Activated CD4-positive, alpha-beta memory T cell treated with anti-CD3 and anti-CD28 coated beads, Interleukin-2, amount 10 ng/mL, durations not matched to agents 7 days and 5 days (primary cell): ENCODE results near the gene WHRN. TPM values are rescaled to one million over a fixed set of nuclear protein-coding genes. Genes with fewer than 3 reads are reported as not detected.
A peak's percentile ranks its signal among the peaks of the same experiment; 100 is the strongest.

ENCODE experiments used
- CTCF ChIA-PET: fragments of 350-600 bp; sonication (Branson Sonifier 250); formaldehyde crosslinking; loops from one replicate; lab custom pipeline; 2021; ENCODE audit warnings: antibody characterized with exemption, inconsistent platforms; lab: Charles Lee
- POLR2A ChIA-PET: fragments of 350-600 bp; sonication (Branson Sonifier 250); formaldehyde crosslinking; loops from one replicate; lab custom pipeline; 2021; ENCODE audit warnings: antibody characterized with exemption; lab: Charles Lee
- DNase-seq: peaks from one replicate; pipeline ENCODE4 v3.0.0-alpha.2; 2020
- H3K27ac Mint-ChIP-seq: one replicate; pipeline ENCODE4 v1.8.0; 2021; ENCODE audit warnings: mild to moderate bottlenecking, mixed read lengths
- H3K27me3 Mint-ChIP-seq: one replicate; pipeline ENCODE4 v1.8.0; 2021; ENCODE audit warnings: mixed read lengths
- H3K36me3 Mint-ChIP-seq: one replicate; pipeline ENCODE4 v1.8.0; 2021; ENCODE audit warnings: low read depth, mixed read lengths
- H3K4me1 Mint-ChIP-seq: one replicate; pipeline ENCODE4 v1.8.0; 2021; ENCODE audit warnings: mixed read lengths
- H3K4me3 Mint-ChIP-seq: one replicate; pipeline ENCODE4 v1.8.0; 2021; ENCODE audit warnings: mild to moderate bottlenecking, mixed read lengths
- H3K9me3 Mint-ChIP-seq: one replicate; pipeline ENCODE4 v1.8.0; 2021; ENCODE audit warnings: mixed read lengths
- total RNA-seq, 2 experiments: library from RNA; stranded (reverse); gene quantifications; one replicate each; pipeline ENCODE4 v1.2.3, GENCODE V29; 2021

The WHRN gene
- 1 to 10 TPM; 4.5 to 4.8 TPM for total RNA-seq

DNA sequence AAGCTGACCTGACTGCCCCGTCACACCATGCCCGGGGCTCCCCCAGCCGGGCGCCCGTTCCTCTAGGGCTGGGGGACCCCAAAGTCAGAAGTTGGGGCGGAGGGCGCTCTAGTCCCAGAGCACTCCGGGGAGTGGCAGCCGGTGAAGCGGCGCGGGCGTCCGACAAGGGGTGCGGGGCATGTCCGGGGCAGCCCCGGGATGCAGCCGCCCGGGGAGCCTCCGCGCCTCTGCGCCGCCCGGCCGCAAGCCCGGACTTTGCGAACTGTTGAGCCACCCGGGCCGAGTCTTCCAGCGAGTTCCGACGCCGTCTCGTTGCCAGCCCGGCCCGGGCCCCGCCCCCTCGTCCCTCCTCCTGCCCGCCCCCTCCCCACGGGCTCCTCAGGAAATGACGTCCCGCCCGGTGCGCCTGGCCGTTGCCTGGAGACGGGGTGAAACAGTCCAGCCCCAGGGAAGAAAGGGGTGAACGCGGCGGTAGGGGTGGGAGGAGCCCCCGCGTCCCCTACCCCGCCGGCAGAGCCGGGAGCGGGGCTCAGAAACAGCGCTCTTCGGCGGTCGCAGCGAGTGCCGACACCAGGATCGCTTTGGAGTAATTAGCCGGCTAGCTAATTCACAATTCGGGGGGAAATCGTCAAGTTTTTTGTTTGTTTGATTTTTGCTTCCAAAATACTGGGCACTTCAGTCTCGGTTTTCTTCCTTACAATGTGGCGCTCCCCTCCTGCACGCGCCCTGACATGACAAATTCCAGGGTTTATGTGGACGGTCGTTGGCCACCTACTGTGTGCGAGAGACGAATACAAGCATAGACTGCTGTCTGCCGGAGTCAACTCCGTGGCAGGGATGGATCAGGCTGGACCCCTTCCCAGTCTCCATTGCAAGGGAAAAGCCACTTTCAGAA, at the start of gene WHRN:
TSS of gene WHRN (minus strand) at position 287 of the 895 bp plus-strand sequence. CDS start 672 bp downstream, outside the sequence.
- H3K27ac Mint-ChIP-seq = no peak within 1 kb of the TSS
- ChIA-PET CTCF (interaction anchor here (1.0 to 7.2 kb wide), 7 partner anchors 19 to 147 kb away, joined by 3 to 86 read pairs (median 4); partner anchors contain the start of gene AKNA), POLR2A (interaction anchor here (0.6 to 2.1 kb wide), 4 partner anchors 54 to 118 kb away, joined by 3 to 6 read pairs (median 4); partner anchors contain the start of genes AKNA and ATP6V1G1)
- DNase-seq = peak; percentile 89
- peak within 1 kb of the TSS; percentile 73 for H3K4me3 Mint-ChIP-seq
- H3K36me3 Mint-ChIP-seq = no peaks in the 10 kb centered on the region
- peaks cover 60% of the 10 kb centered on the region for H3K27me3 Mint-ChIP-seq
- peaks cover 31% of the 10 kb centered on the region for H3K4me1 Mint-ChIP-seq
- no peaks in the 10 kb centered on the region for H3K9me3 Mint-ChIP-seq

DNA sequence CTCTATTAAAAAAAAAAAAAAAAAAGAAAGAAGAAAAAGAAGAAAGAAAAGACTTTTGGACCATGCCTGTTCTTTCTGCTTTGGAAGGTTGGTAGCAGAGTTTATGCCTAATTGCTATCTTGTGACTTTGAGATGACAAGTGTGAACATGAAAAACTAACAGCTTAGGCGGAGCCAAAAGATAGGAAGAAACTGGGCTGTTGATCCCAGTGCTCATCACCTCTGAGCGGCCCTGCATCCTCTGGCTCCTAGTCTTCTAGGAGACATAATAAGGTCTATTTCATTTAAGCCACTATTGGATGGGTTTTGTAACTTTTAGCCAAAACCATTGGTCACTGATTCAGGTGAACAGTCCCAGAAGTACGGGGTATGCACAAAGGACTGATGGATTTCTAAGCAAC, 47.9 kb upstream of the WHRN start:
- Mint-ChIP-seq H3K36me3 (no peaks in the 10 kb centered on the region), H3K4me1 (no peaks in the 10 kb centered on the region), H3K27ac (no peak overlapping the region), H3K4me3 (no peak overlapping the region), H3K9me3 (no peaks in the 10 kb centered on the region), H3K27me3 (peaks cover 15% of the 10 kb centered on the region)
- POLR2A ChIA-PET = no interaction called here
- CTCF ChIA-PET = no interaction called here
- no peak for DNase-seq

DNA sequence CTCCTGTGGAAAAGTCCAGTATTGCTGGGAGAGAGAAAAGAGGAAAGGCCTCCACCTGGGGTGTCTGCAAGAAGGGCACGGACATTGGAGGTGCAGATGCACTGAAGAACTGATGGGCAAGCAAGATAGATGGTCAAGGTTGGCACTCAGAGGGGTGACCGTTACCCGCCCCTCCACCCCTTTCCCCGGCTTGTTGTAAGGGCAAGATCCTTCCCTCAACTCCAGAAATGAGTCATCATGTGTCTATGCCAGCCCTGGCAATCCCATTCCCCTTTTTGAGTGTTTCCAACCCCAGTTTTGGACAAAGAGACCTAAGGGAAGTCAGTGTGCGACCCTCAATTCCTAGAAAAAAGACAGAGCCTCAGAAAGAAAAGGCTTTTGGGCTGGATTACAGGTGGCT, 47.4 kb upstream of the WHRN start:
- Mint-ChIP-seq H3K9me3 (no peaks in the 10 kb centered on the region), H3K27me3 (peaks cover 15% of the 10 kb centered on the region), H3K4me3 (no peak overlapping the region), H3K4me1 (no peaks in the 10 kb centered on the region), H3K27ac (no peak overlapping the region), H3K36me3 (no peaks in the 10 kb centered on the region)
- ChIA-PET CTCF (no interaction called here), POLR2A (no interaction called here)
- DNase-seq = no peak

DNA sequence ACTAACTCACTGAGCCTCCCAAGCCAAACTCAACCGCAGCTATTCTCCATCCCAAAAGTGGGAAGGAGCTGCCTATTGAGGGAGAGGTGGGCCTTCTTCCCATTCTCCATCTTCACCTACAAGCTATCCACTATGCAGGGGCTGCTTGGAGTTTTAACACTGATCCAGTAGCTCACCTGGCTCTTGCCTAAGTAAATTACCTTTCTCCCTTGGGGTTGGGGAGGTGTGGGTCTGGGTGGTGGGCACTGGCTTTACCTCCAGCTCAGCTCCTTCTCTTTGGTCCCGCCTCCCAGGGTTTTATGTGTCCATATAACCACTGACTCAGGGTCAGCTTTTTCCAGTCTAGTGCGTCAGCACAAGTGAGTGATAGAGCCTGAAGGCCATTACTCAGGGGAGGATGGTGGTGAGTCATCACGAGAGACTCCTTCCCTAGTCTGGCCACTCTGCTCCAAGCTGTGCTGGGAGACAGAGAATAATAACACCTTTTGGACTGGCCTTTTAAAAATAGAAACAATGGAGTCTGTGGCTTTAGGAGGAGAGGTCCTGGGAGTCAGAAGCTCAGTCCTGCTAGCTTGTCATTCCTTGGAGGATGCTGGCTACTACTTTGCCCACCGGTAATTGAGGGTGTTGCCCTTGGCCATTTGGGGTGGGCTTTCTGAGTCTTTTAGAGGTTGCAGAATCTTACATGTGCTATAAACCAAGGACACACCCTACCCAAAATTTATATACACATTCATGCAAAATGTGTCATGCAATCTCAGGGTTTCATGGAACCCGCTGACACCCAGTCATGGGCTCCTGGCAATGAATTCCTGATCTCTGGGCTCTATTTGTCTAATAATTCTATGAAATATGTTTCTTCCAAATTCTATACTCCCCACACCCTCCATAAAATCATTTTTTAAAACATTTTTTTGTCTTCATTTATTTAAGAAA, 46.7 kb upstream of the WHRN start:
- CTCF ChIA-PET = no interaction called here
- POLR2A ChIA-PET = no interaction called here
- no peaks in the 10 kb centered on the region for H3K36me3 Mint-ChIP-seq
- no peaks in the 10 kb centered on the region for H3K9me3 Mint-ChIP-seq
- H3K4me3 Mint-ChIP-seq = no peak overlapping the region
- no peak overlapping the region for H3K27ac Mint-ChIP-seq
- peaks cover 21% of the 10 kb centered on the region for H3K27me3 Mint-ChIP-seq
- H3K4me1 Mint-ChIP-seq = no peaks in the 10 kb centered on the region
- no peak for DNase-seq

DNA sequence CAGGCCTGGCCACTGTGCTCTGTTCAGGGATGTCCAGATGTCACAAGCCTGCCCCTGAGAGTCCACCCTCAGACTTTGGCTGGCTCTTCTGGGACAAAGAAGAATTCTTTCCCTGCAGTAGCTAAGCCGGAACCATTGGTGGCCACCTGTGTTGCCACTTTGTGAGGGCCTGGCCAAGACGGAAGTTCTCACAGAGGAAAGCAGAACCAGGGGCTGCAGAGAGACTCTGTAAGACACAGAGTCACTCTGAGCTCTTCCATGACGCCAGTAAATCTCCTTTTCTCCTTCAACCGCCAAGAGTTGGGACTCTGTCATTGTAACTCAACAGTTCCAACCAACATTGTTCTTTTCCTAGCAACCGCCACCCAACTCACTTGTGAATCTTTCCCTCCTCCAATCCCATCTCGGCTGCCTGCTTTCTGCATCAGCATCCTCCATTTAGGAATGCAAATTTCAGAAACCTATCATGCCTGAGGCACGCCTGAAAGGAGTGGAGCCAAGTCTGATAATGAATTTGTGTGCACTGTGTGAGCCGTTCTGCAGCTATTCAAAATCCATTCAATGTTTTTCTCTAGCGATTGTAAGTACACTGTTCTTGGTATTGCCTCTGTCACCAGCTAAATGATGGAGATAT, 44.5 kb upstream of the WHRN start:
- Mint-ChIP-seq H3K36me3 (no peaks in the 10 kb centered on the region), H3K27ac (no peak overlapping the region), H3K9me3 (no peaks in the 10 kb centered on the region), H3K4me1 (no peaks in the 10 kb centered on the region), H3K27me3 (peaks cover 31% of the 10 kb centered on the region), H3K4me3 (no peak overlapping the region)
- ChIA-PET CTCF (no interaction called here), POLR2A (no interaction called here)
- DNase-seq = no peak

DNA sequence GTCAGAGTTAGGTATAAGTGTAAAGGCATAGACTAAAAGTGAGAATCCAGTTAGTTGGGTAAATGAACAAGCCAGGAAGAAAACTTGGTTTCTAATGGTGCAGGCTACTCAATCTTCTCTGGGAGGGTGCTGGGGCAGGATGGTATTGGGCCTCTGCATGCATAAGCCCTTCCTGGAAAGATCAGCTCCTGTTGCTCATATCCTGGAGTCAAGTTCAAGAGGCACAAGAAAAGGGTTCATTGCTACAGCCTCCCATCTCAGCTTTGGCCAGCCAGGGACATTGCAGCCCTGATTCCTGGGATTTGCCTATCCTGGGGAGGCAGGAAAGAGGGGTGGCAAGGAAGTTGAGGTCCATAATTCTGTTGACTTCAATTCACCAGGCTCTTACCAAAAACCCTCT, 41.6 kb upstream of the WHRN start:
- DNase-seq = no peak
- no peak overlapping the region for H3K27ac Mint-ChIP-seq
- ChIA-PET POLR2A (no interaction called here), CTCF (no interaction called here)
- H3K36me3 Mint-ChIP-seq = no peaks in the 10 kb centered on the region
- no peaks in the 10 kb centered on the region for H3K9me3 Mint-ChIP-seq
- peaks cover 37% of the 10 kb centered on the region for H3K27me3 Mint-ChIP-seq
- H3K4me3 Mint-ChIP-seq = no peak overlapping the region
- no peaks in the 10 kb centered on the region for H3K4me1 Mint-ChIP-seq

DNA sequence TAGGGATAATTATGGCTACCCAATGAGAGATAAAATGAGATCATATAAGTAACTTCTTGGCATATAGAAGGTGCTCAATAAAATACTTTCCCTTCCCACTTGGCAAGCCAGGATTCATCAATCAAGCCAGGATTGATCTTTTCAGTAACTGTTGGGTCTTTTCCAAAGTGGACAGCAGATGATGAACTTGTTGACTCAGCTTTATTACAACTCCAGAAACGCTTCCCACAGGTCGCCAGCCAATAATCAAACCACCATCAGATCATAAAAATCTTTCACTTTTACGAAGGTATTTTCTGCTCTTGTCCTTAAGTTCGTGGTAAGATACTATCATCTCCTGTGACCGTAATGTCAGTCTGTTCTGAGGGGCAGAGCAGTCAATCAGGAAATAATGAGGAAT, 39.8 kb upstream of the WHRN start:
- ChIA-PET CTCF (interaction anchor here (1.3 kb wide), 1 partner anchor 108 kb away, joined by 6 read pairs; no protein-coding TSS in a partner anchor), POLR2A (no interaction called here)
- H3K4me3 Mint-ChIP-seq = no peak overlapping the region
- H3K36me3 Mint-ChIP-seq = no peaks in the 10 kb centered on the region
- no peaks in the 10 kb centered on the region for H3K9me3 Mint-ChIP-seq
- H3K27me3 Mint-ChIP-seq = peaks cover 37% of the 10 kb centered on the region
- no peak overlapping the region for H3K27ac Mint-ChIP-seq
- no peaks in the 10 kb centered on the region for H3K4me1 Mint-ChIP-seq
- no peak for DNase-seq

DNA sequence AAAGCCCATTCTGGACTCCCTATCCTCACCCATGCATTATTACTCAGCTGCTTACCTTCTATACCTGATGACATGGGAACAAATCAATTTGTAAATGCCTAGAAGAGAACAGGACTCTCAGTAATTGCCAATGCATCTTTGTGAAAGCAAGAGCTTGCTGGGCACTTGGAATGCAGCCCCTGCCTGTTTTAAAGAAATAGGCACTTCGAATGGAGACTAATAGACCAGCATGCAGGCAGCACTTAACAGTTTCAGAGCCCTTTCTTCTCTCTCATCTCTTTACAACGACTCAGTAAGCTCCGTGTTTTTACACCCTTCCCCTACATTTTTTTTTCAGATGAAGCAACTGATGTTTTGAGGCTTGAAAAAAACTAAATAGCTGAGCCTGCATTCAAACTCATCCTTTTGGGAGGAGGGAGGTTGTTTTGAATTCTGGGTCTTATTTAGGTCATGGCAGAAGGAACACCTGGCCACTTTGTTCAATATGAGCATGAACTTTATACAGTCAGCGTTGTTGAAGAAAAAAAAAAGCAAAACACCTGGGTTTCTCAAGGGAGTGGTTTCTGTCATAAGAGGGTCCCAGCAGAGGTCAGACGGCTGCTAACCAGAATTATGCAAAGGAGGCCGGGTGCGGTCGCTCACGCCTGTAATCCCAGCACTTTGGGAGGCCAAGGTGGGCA, 34.6 kb upstream of the WHRN start:
- ChIA-PET POLR2A (no interaction called here), CTCF (interaction anchor here (0.7 to 3.0 kb wide), 2 partner anchors 67 to 112 kb away, joined by 3 to 32 read pairs; no protein-coding TSS in a partner anchor)
- no peaks in the 10 kb centered on the region for H3K9me3 Mint-ChIP-seq
- H3K27ac Mint-ChIP-seq = no peak overlapping the region
- H3K4me3 Mint-ChIP-seq = no peak overlapping the region
- no peak for DNase-seq
- no peaks in the 10 kb centered on the region for H3K4me1 Mint-ChIP-seq
- H3K27me3 Mint-ChIP-seq = peaks cover 26% of the 10 kb centered on the region
- H3K36me3 Mint-ChIP-seq = no peaks in the 10 kb centered on the region

DNA sequence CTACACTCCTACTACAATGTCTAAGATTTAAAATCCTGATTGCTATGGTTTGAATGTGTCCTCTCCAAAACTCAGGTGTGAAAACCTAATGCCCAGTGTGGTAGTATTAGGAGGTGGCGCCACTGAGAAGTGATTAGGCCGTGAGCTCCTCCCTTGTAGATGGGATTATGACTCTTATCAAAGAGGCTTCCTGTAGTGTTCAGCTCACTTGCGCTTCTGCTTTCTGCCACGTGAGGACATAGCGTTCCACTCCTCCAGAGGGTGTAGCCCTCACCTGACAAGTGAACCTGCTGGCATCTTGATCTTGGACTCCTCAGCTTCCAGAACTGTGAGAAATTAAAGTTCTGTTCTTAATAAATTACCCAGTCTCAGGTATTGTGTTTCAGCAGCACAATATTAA, 33.0 kb upstream of the WHRN start:
- DNase-seq = peak; percentile 26
- Mint-ChIP-seq H3K9me3 (no peaks in the 10 kb centered on the region), H3K4me3 (no peak overlapping the region), H3K27ac (no peak overlapping the region), H3K27me3 (peaks cover 24% of the 10 kb centered on the region), H3K4me1 (no peaks in the 10 kb centered on the region), H3K36me3 (no peaks in the 10 kb centered on the region)
- CTCF ChIA-PET = interaction anchor here (0.6 to 3.0 kb wide), 8 partner anchors 10 to 473 kb away, joined by 3 to 32 read pairs (median 4); partner anchors contain the start of gene ATP6V1G1
- POLR2A ChIA-PET = interaction anchor here (1.1 kb wide), 1 partner anchor 50 kb away, joined by 3 read pairs; the partner anchor contains the start of gene ATP6V1G1

DNA sequence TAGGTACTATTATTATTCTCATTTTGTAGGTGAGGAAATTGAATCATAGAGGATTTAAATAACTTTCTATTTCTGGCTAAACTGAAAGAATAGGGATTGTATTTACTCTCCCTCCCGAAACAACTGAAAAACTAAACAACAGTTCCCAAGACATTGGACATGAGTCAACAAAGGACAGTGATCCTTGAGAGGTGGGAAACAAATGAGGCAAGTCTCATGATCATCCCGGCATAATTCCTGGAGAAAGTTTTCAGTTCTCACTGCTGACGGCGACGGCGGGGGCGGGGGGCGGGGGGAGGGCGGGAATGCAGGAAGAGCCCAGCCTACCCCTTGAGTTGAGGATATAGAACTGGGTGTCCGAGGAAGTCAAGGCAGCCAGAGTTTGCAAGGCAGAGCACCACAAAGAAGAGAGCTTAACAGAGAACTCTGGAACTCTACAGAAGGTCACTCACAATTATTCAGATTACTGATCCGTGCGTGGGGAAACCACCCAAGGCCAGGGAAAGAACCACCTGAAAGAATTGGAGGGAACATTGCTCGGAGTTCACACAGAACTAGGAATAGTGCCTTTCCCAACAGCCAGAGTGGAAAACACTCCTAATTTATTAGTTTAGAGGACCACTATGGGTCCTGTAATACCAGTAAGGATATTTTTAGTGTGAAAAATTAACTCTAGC, 27.4 kb upstream of the WHRN start:
- H3K9me3 Mint-ChIP-seq = no peaks in the 10 kb centered on the region
- H3K4me1 Mint-ChIP-seq = no peaks in the 10 kb centered on the region
- H3K4me3 Mint-ChIP-seq = no peak overlapping the region
- peaks cover 20% of the 10 kb centered on the region for H3K27me3 Mint-ChIP-seq
- DNase-seq = no peak
- no peaks in the 10 kb centered on the region for H3K36me3 Mint-ChIP-seq
- CTCF ChIA-PET = no interaction called here
- POLR2A ChIA-PET = no interaction called here
- no peak overlapping the region for H3K27ac Mint-ChIP-seq

DNA sequence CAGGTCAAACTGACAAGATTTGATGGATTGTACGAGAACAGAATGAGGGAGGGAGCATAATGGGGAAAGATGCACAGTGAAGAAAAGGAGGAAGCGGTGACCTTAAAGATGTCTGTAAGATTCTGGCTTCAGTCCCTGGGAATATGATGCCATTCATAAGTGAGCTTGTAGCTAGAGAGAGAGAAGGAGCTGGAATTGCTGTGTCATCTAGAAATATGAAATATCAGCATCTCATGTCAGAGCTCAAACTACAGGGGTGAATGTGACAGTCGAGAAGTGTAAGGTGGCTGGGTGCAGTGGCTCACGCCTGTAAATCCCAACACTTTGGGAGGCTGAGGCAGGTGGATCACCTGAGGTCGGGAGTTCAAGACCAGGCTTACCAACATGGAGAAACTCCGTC, 24.0 kb upstream of the WHRN start:
- no peaks in the 10 kb centered on the region for H3K9me3 Mint-ChIP-seq
- no peaks in the 10 kb centered on the region for H3K36me3 Mint-ChIP-seq
- H3K4me3 Mint-ChIP-seq = no peak overlapping the region
- ChIA-PET CTCF (interaction anchor here (1.4 to 1.5 kb wide), 2 partner anchors 25 to 124 kb away, joined by 3 to 5 read pairs; no protein-coding TSS in a partner anchor), POLR2A (no interaction called here)
- H3K27ac Mint-ChIP-seq = no peak overlapping the region
- no peaks in the 10 kb centered on the region for H3K4me1 Mint-ChIP-seq
- DNase-seq = no peak
- peaks cover 22% of the 10 kb centered on the region for H3K27me3 Mint-ChIP-seq
